HepG2 (cell line): Measurements from ENCODE around the gene GPHN. TPM values are rescaled to one million over a fixed set of nuclear protein-coding genes. Genes with fewer than 3 reads are reported as not detected.

Experiments used
- ATAC-seq: fragments of 200-7000 bp; cut with Tn5 transposase; 3 replicates; pipeline ENCODE4 v1.9.1; 2020; ENCODE audit warnings: mild to moderate bottlenecking, moderate library complexity
- BruUV-seq: library from RNA; stranded (reverse); fragments of 400-500 nt; replicated peaks from 2 replicates; lab custom pipeline; 2021; lab: Mats Ljungman, UMichigan
- CTCF ChIA-PET: fragments of 300-600 bp; formaldehyde crosslinking; extraction: SDS; loops from one replicate; lab custom pipeline; 2021; ENCODE audit warnings: low total read pairs, inconsistent platforms, low intra/inter-chr PET ratio; lab: Yijun Ruan, JAX
- POLR2A ChIA-PET: fragments of 350-600 bp; sonication (Branson Sonifier 250); formaldehyde crosslinking; loops from one replicate; lab custom pipeline; 2020; ENCODE audit warnings: antibody characterized with exemption, inconsistent platforms; lab: Yijun Ruan, JAX
- DNase-seq: peaks from one replicate; pipeline ENCODE4 v3.0.0-alpha.2; 2015; ENCODE audit warnings: low spot score
- FAIRE-seq: peaks from 3 replicates; lab custom pipeline; 2011; peaks lifted over from hg19 to GRCh38; lab: Jason Lieb, UNC
- H2AFZ ChIP-seq: one replicate; pipeline ENCODE4 v1.6.1; 2011; ENCODE audit warnings: low read length, inconsistent platforms
- H3K27ac ChIP-seq: fragments of 300-600 bp; 3 replicates; pipeline ENCODE4 v1.8.0; 2011; ENCODE audit warnings: mixed run types, mild to moderate bottlenecking, mixed read lengths, low read length, inconsistent platforms; ENCODE audit not compliant: insufficient read depth; ENCODE audit errors: extremely low read length
- H3K27me3 ChIP-seq, 2 experiments: fragments of 200-600 bp in 1 of 2; 2 replicates in 1 of 2; 3 replicates in 1 of 2; pipeline versions ENCODE4 v1.6.0 to v1.8.0; 2011; ENCODE audit warnings: low read length in 2 of 2, mild to moderate bottlenecking in 2 of 2, moderate library complexity in 2 of 2, inconsistent platforms in 1 of 2; ENCODE audit not compliant: insufficient read depth in 2 of 2, control insufficient read depth in 1 of 2
- H3K36me3 ChIP-seq, 2 experiments: fragments of 200-600 bp in 1 of 2; replicated peaks in 1 of 2; 2 replicates in 1 of 2; 3 replicates in 1 of 2; pipeline versions ENCODE4 v1.5.1 to v1.8.0; 2011; ENCODE audit warnings: low read length in 2 of 2, inconsistent platforms in 1 of 2; ENCODE audit not compliant: insufficient read depth in 2 of 2, control insufficient read depth in 1 of 2
- H3K4me1 ChIP-seq: 2 replicates; pipeline ENCODE4 v1.5.1; 2012; ENCODE audit warnings: low read length, inconsistent platforms; ENCODE audit not compliant: insufficient read depth
- H3K4me2 ChIP-seq: 2 replicates; pipeline ENCODE4 v1.6.0; 2011; ENCODE audit warnings: low read depth, low read length, inconsistent platforms
- H3K4me3 ChIP-seq, 3 experiments: fragments of 200-600 bp in 1 of 3; sonication (generic), shearing (Covaris generic) in 1 of 3; replicated peaks in 1 of 3; 2 replicates each; pipeline ENCODE4 v1.5.1; 2011 to 2016; ENCODE audit warnings: low read length in 3 of 3, inconsistent platforms in 2 of 3, low read depth in 2 of 3, mild to moderate bottlenecking in 2 of 3, control low read depth in 1 of 3, mixed read lengths in 1 of 3; ENCODE audit not compliant: insufficient read depth in 1 of 3
- H3K79me2 ChIP-seq: one replicate; pipeline ENCODE4 v1.6.1; 2011; ENCODE audit warnings: low read length, inconsistent platforms; ENCODE audit not compliant: insufficient read depth
- H3K9ac ChIP-seq: 2 replicates; pipeline ENCODE4 v1.6.0; 2011; ENCODE audit warnings: mild to moderate bottlenecking, low read depth, low read length, inconsistent platforms; ENCODE audit not compliant: insufficient read depth
- H3K9me3 ChIP-seq: 2 replicates; pipeline ENCODE4 v1.5.1; 2012; ENCODE audit warnings: mild to moderate bottlenecking, low read length
- H4K20me1 ChIP-seq: 2 replicates; pipeline ENCODE4 v1.6.0; 2011; ENCODE audit warnings: inconsistent platforms, mild to moderate bottlenecking, low read length, moderate library complexity; ENCODE audit not compliant: insufficient read depth
- NFKB2 ChIP-seq: sonication (generic); formaldehyde crosslinking; IDR thresholded peaks from 2 replicates; pipeline ENCODE4 v1.4.0; 2020; ENCODE audit warnings: missing genetic modification reagents, borderline replicate concordance
- NR1H2 ChIP-seq: sonication (generic); formaldehyde crosslinking; IDR thresholded peaks from 2 replicates; pipeline ENCODE4 v1.8.1; 2022; ENCODE audit warnings: low read depth, missing genetic modification reagents, borderline replicate concordance
- NR2F1 ChIP-seq, 2 experiments: fragments of 450-650 bp in 1 of 2; formaldehyde crosslinking in 1 of 2; IDR thresholded peaks; 2 replicates each; pipeline versions ENCODE4 v1.5.0 to v1.6.1; 2016 to 2020; ENCODE audit warnings: mild to moderate bottlenecking in 1 of 2, missing compliant biosample characterization in 1 of 2, missing genetic modification reagents in 1 of 2, moderate library complexity in 1 of 2
- PHF5A ChIP-seq: IDR thresholded peaks from one replicate; pipeline ENCODE4 v1.6.1; 2018; ENCODE audit warnings: low read depth, missing genetic modification reagents; ENCODE audit not compliant: unreplicated experiment
- POGZ ChIP-seq: sonication (generic); formaldehyde crosslinking; IDR thresholded peaks from 2 replicates; pipeline ENCODE4 v1.4.0; 2020; ENCODE audit warnings: mild to moderate bottlenecking, missing genetic modification reagents
- PRMT3 ChIP-seq: sonication (generic); formaldehyde crosslinking; IDR thresholded peaks from 2 replicates; pipeline ENCODE4 v1.8.1; 2022; ENCODE audit warnings: low read depth, mild to moderate bottlenecking, moderate library complexity, missing genetic modification reagents, borderline replicate concordance
- WIZ ChIP-seq: sonication (generic); formaldehyde crosslinking; IDR thresholded peaks from 2 replicates; pipeline ENCODE4 v1.5.1; 2020; ENCODE audit warnings: mild to moderate bottlenecking, missing genetic modification reagents
- ZFX ChIP-seq: sonication (generic); formaldehyde crosslinking; IDR thresholded peaks from 2 replicates; pipeline ENCODE4 v1.4.0; 2020; ENCODE audit warnings: mild to moderate bottlenecking, low read depth, missing genetic modification reagents, moderate library complexity
- ZNF331 ChIP-seq: sonication (generic); formaldehyde crosslinking; IDR thresholded peaks from 2 replicates; pipeline ENCODE4 v1.4.0; 2020; ENCODE audit warnings: missing genetic modification reagents
- ZNF550 ChIP-seq: sonication (generic); formaldehyde crosslinking; IDR thresholded peaks from 2 replicates; pipeline ENCODE4 v1.4.0; 2020; ENCODE audit warnings: mild to moderate bottlenecking, missing genetic modification reagents, borderline replicate concordance
- WGBS: methylation state at CpG from one replicate; pipeline ENCODE4 v1.1.6; 2017; ENCODE audit warnings: low lambda C conversion rate; 5-methylcytosine and 5-hydroxymethylcytosine counted together
- in situ Hi-C: cut with HindIII; loops from 2 replicates; pipeline ENCODE4 v1.10.0; 2017; ENCODE audit warnings: low pct_unique_long_range_greater_than_20kb; ENCODE audit not compliant: extremely low pct_ligation_motif_present
- intact Hi-C: fragments of 100-400 bp; cut with micrococcal nuclease; formaldehyde crosslinking; loops from one replicate; pipeline ENCODE4 v1.10.0; 2022; ENCODE audit not compliant: unreplicated experiment
- polyA plus RNA-seq, 8 experiments: library from polyadenylated mRNA; depleted of rRNA in 3 of 8; stranded (reverse) in 7 of 8; unstranded in 1 of 8; fragments of >200 nt; fragmentation: Illumina TruSeq in 4 of 8; extraction: Trizol in 4 of 8; gene quantifications; 2 replicates each; pipeline versions ENCODE4 v1.2.1 to v1.2.3, GENCODE V29; 2011 to 2016; ENCODE audit warnings: low read depth in 4 of 8, missing spikeins in 1 of 8, mixed read lengths in 1 of 8; ENCODE audit not compliant: insufficient read depth in 1 of 8
- total RNA-seq, 5 experiments: library from RNA; depleted of rRNA; stranded (reverse); fragments of >200 nt; fragmentation: Illumina TruSeq; extraction: Trizol; gene quantifications; 2 replicates each; pipeline ENCODE4 v1.2.3, GENCODE V29; 2016; ENCODE audit warnings: low read depth in 1 of 5
- TF ChIP-seq, protein P1 (sequence below): sonication (generic); formaldehyde crosslinking; IDR thresholded peaks from 2 replicates; pipeline ENCODE4 v1.5.0; 2020; ENCODE audit warnings: missing genetic modification reagents

GPHN gene
- total and polyA plus RNA-seq, 2 of the 13 experiments (the other 11 are each of a cell fraction or from before 2014, with no cell fraction given) = 12.7 to 19.2 TPM

DNA sequence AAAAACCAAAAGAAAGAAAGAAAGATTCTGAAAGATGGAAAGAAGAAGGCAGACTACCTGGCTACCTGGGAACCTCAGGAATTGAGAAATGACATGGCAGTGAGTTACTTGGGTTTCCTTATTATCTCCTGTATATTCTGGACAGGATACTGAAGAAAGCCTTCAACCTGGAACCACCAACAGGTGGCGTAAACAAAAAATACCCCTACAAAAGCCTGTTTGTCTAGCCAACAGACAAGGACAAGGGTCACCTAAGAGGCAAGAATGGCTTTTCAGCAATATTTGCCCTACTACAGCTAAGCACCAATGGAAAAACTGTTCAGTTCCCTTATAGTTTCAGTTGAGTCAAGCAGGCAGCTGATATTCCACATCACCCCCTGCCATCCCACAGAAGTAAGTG, 274.9 kb downstream of the GPHN start (continued):
- 0 out of 2 replicates have a peak, but pooled peaks have one; percentile 28 for TF ChIP-seq POGZ (CRISPR knock-in tag)
- TF ChIP-seq, all 625 proteins: peak for 7

DNA sequence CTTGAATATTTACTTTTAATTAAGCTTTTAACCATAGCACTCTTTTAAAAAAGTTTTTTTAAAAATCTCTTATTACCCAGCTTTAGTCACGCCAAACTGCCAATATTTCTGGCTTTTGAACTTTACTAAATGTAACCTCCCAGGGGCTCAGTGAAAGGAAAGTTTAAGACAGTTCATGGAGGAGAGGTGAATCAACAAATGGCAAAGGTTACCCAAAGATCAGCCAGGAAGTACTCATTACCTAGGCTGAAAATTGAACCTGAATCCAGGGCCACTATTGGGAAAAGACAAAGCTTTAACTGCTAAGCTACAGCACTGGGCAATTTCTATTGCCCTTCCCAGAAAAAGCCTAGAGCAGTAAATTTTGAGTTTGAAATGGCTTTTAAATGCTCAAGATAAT, 282.2 kb downstream of the GPHN start:
- Histone ChIP-seq H3K4me2 (no peak overlapping the region), H3K79me2 (no peaks in the 10 kb centered on the region), H3K4me1 (no peaks in the 10 kb centered on the region), H3K27ac (no peak overlapping the region), H3K4me3 (no peak overlapping the region), H3K9me3 (peaks cover 33% of the 10 kb centered on the region), H3K36me3 (no peaks in the 10 kb centered on the region), H3K9ac (no peak overlapping the region), H2AFZ (no peak overlapping the region), H3K27me3 (no peaks in the 10 kb centered on the region), H4K20me1 (no peaks in the 10 kb centered on the region)
- ChIA-PET CTCF (no interaction called here), POLR2A (no interaction called here)
- BruUV-seq = no TSS peak
- WGBS = 90% methylated on average over 1 of the region's 1 CpG
- no peak for ATAC-seq
- intact Hi-C loops (no loop called here), in situ Hi-C loops (no loop called here)
- FAIRE-seq = no peak
- no peak for TF ChIP-seq NR2F1 (CRISPR knock-in tag; IDR thresholded peaks at IDR 0.05)
- no peak for TF ChIP-seq PRMT3 (CRISPR knock-in tag)
- TF ChIP-seq WIZ = no peak
- TF ChIP-seq ZFX (CRISPR knock-in tag) = no peak
- TF ChIP-seq NFKB2 (CRISPR knock-in tag) = no peak
- no peak for TF ChIP-seq NR1H2 (CRISPR knock-in tag)
- no peak for TF ChIP-seq ZNF550 (CRISPR knock-in tag)
- TF ChIP-seq ZNF331 (CRISPR knock-in tag) = no peak
- TF ChIP-seq, protein P1, sequence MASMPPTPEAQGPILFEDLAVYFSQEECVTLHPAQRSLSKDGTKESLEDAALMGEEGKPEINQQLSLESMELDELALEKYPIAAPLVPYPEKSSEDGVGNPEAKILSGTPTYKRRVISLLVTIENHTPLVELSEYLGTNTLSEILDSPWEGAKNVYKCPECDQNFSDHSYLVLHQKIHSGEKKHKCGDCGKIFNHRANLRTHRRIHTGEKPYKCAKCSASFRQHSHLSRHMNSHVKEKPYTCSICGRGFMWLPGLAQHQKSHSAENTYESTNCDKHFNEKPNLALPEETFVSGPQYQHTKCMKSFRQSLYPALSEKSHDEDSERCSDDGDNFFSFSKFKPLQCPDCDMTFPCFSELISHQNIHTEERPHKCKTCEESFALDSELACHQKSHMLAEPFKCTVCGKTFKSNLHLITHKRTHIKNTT = no peak
- TF ChIP-seq PHF5A (CRISPR knock-in tag) = no peak
- TF ChIP-seq, all 625 proteins: peak for 0
- no peak for DNase-seq
